BLaER1 treated with 17β-estradiol and CSF1 and Interleukin-3, amounts not matched to agents 10 nM and 100 nM (cell line): ENCODE measurements around the gene TDRD6.
"Not testable (repeated sequence)": the region's sequence is repeated elsewhere in the genome, so short reads cannot be mapped to it uniquely, and the experiment has no call there.

Source experiments
- H3K27ac ChIP-seq, 11 experiments: shearing (Covaris generic); formaldehyde crosslinking; 2 replicates each; pipeline ENCODE4 v1.8.1; 2022
- H3K27me3 ChIP-seq, 11 experiments: shearing (Covaris generic); formaldehyde crosslinking; 2 replicates each; pipeline ENCODE4 v1.8.1; 2022
- H3K36me3 ChIP-seq, 11 experiments: shearing (Covaris generic); formaldehyde crosslinking; 2 replicates each; pipeline ENCODE4 v1.8.1; 2022
- H3K4me1 ChIP-seq, 10 experiments: shearing (Covaris generic); formaldehyde crosslinking; 2 replicates each; pipeline ENCODE4 v1.8.1; 2022
- H3K4me2 ChIP-seq, 11 experiments: shearing (Covaris generic); formaldehyde crosslinking; 2 replicates each; pipeline ENCODE4 v1.8.1; 2022
- H3K4me3 ChIP-seq, 10 experiments: shearing (Covaris generic); formaldehyde crosslinking; 2 replicates each; pipeline ENCODE4 v1.8.1; 2022
- H3K9ac ChIP-seq, 11 experiments: shearing (Covaris generic); formaldehyde crosslinking; 2 replicates each; pipeline ENCODE4 v1.8.1; 2022
- H3K9me3 ChIP-seq, 11 experiments: shearing (Covaris generic); formaldehyde crosslinking; replicated peaks in 1 of 11; 2 replicates each; pipeline ENCODE4 v1.8.1; 2022
- H4K20me1 ChIP-seq, 11 experiments: shearing (Covaris generic); formaldehyde crosslinking; 2 replicates each; pipeline ENCODE4 v1.8.1; 2022
- Cebpa-rat ChIP-seq, 11 experiments: shearing (Covaris generic); IDR thresholded peaks; 2 replicates each; pipeline ENCODE4 v1.8.1; 2022

Gene TDRD6

GRCh38 chr6:46687619-46688097 lies at the start of gene TDRD6:
Gene TDRD6 (plus strand): TSS chr6:46687885. CDS start chr6:46688129, 244 bp downstream.
- no peak within 1 kb of the TSS for H3K4me2 ChIP-seq
- peaks cover 14 to 25% (median 20%) of the 10 kb centered on the region in 11 experiments for H3K9me3 ChIP-seq
- H3K27me3 ChIP-seq = no peaks in the 10 kb centered on the region
- no peak within 1 kb of the TSS for H3K27ac ChIP-seq
- no peaks in the 10 kb centered on the region for H3K4me1 ChIP-seq
- no peak for TF ChIP-seq Cebpa-rat (IDR thresholded peaks at IDR 0.05)
- no peak within 1 kb of the TSS; a peak in 1 of 20 replicates for H3K4me3 ChIP-seq
- H3K9ac ChIP-seq = no peak within 1 kb of the TSS
- H3K36me3 ChIP-seq = no peaks in the 10 kb centered on the region
- no peaks in the 10 kb centered on the region for H4K20me1 ChIP-seq

GRCh38 chr6:46637933-46638332 lies 49.8 kb upstream of the TDRD6 start:
- H3K27me3 ChIP-seq = no peaks in the 10 kb centered on the region
- H3K9ac ChIP-seq = no peak overlapping the region
- H3K27ac ChIP-seq = no peak overlapping the region
- peak overlapping the region in 2 of 11 experiments; percentile 21; a peak in 2 of 22 replicates for H3K4me2 ChIP-seq
- no peak overlapping the region for H3K4me3 ChIP-seq
- H3K4me1 ChIP-seq = peaks cover 0 to 9% (median 0%) of the 10 kb centered on the region in 10 experiments; a peak in 1 of 20 replicates
- H3K36me3 ChIP-seq = no peaks in the 10 kb centered on the region
- TF ChIP-seq Cebpa-rat (IDR thresholded peaks at IDR 0.05) = no peak
- H3K9me3 ChIP-seq = no peaks in the 10 kb centered on the region
- H4K20me1 ChIP-seq = no peaks in the 10 kb centered on the region

DNA sequence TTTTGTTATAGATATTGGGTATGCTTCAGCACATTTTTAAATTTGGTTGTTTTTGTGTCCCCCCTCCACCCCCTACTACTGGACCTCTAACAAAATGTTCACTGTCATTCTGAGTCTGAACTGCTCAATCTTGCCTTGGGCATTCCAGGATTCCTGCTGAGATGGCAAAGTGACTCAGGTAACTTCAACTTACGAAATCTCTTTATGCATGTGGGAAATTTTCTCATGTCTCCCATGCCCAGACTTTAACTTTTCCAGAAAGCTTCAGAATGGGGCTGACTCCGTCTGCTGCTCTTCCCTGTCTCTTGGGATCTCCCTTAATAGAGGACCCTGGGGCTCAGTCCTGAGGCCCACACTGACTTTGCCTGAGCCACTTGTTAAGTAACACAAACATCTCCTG lies 49.0 kb upstream of the TDRD6 start:
- no peak overlapping the region for H3K4me3 ChIP-seq
- no peak overlapping the region for H3K4me2 ChIP-seq
- no peaks in the 10 kb centered on the region for H3K27me3 ChIP-seq
- no peaks in the 10 kb centered on the region for H3K36me3 ChIP-seq
- no peak overlapping the region for H3K9ac ChIP-seq
- H3K4me1 ChIP-seq = peaks cover 0 to 9% (median 0%) of the 10 kb centered on the region in 10 experiments; a peak in 1 of 20 replicates
- no peaks in the 10 kb centered on the region for H4K20me1 ChIP-seq
- H3K27ac ChIP-seq = no peak overlapping the region
- TF ChIP-seq Cebpa-rat (IDR thresholded peaks at IDR 0.05) = no peak
- H3K9me3 ChIP-seq = no peaks in the 10 kb centered on the region

GRCh38 chr6:46642928-46643751 lies 44.5 kb upstream of the TDRD6 start:
- H3K27ac ChIP-seq = no peak overlapping the region
- peaks cover 0 to 1% (median 0%) of the 10 kb centered on the region in 10 experiments; a peak in 1 of 20 replicates for H3K4me1 ChIP-seq
- TF ChIP-seq Cebpa-rat (IDR thresholded peaks at IDR 0.05) = no peak
- peaks cover 0 to 3% (median 0%) of the 10 kb centered on the region in 11 experiments; a peak in 1 of 22 replicates for H3K9me3 ChIP-seq
- H3K36me3 ChIP-seq = no peaks in the 10 kb centered on the region
- no peak overlapping the region for H3K4me2 ChIP-seq
- H3K27me3 ChIP-seq = no peaks in the 10 kb centered on the region
- no peaks in the 10 kb centered on the region for H4K20me1 ChIP-seq
- H3K4me3 ChIP-seq = no peak overlapping the region
- no peak overlapping the region for H3K9ac ChIP-seq

DNA sequence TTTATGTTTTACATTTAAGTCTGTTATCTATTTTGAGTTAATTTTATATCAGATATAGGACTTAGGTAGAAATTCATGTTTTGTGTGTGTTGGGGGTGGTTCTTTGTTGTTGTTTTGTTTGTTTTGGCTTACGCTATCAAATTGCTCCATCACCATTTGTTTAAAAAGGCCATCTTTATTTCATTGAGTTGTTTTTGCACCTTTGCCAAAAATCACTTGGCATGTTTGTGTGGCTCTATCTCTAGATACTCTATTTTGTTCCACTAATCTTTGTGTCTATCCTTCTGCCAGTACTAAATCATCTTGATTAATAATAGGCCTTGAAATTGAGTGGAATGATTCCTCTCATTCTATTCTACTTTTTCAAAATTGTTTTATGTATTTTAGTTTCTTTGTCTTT lies 42.4 kb upstream of the TDRD6 start:
- no peaks in the 10 kb centered on the region for H3K27me3 ChIP-seq
- H3K4me2 ChIP-seq = no peak overlapping the region
- no peak overlapping the region for H3K27ac ChIP-seq
- peaks cover 0 to 3% (median 0%) of the 10 kb centered on the region in 11 experiments; a peak in 1 of 22 replicates for H3K9me3 ChIP-seq
- no peak overlapping the region for H3K4me3 ChIP-seq
- no peak overlapping the region for H3K9ac ChIP-seq
- no peaks in the 10 kb centered on the region for H3K36me3 ChIP-seq
- H3K4me1 ChIP-seq = 0 out of 20 replicates have a peak, but pooled peaks cover 0 to 4% (median 0%) of the 10 kb centered on the region in 10 experiments
- no peaks in the 10 kb centered on the region for H4K20me1 ChIP-seq
- TF ChIP-seq Cebpa-rat (IDR thresholded peaks at IDR 0.05) = no peak

GRCh38 chr6:46648108-46648507 lies 39.6 kb upstream of the TDRD6 start:
- H4K20me1 ChIP-seq, H3K9me3 ChIP-seq, H3K4me3 ChIP-seq, H3K9ac ChIP-seq, H3K36me3 ChIP-seq, H3K4me1 ChIP-seq, H3K4me2 ChIP-seq, H3K27ac ChIP-seq: not testable (repeated sequence)
- H3K27me3 ChIP-seq = peaks cover 2 to 12% (median 10%) of the 10 kb centered on the region in 11 experiments; a peak in 20 of 22 replicates

DNA sequence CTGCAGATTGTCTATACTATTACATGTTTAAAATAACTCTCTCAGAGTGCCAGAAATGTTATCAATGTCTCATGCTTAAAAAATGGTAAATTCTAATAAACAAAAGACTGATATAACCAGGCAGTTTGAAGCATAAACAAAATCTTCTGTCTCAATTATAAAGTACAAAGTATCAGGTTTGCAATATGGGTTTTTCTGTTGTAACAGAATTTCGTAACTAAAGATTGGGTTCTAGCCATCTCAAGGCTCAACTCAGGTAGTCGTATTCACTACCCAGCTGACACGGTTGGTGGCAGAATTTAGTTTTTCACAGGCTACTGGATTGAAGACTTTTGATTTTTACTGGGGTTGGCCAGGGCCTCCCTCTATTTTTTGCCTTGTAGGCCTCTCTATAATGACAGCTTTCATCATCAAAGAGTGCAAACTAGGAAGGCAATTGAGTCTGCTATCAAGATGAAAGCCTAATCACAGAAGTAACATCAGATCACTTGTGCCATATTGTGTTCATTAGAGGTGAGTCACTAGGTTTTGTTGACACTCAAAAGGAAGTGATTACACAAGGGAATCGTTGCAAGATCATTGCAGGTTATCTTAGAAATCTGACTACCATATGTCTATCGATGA lies 38.7 kb upstream of the TDRD6 start:
- Histone ChIP-seq H4K20me1 (no peaks in the 10 kb centered on the region), H3K27ac (no peak overlapping the region), H3K4me1 (peaks cover 0 to 9% (median 5%) of the 10 kb centered on the region in 10 experiments; a peak in 7 of 20 replicates), H3K4me3 (no peak overlapping the region), H3K4me2 (no peak overlapping the region), H3K27me3 (peaks cover 11 to 21% (median 19%) of the 10 kb centered on the region in 11 experiments; a peak in 20 of 22 replicates), H3K9ac (no peak overlapping the region), H3K9me3 (peaks cover 0 to 9% (median 8%) of the 10 kb centered on the region in 11 experiments; a peak in 12 of 22 replicates), H3K36me3 (no peaks in the 10 kb centered on the region)
- TF ChIP-seq Cebpa-rat (IDR thresholded peaks at IDR 0.05) = no peak

- Histone ChIP-seq H3K4me2 (no peak overlapping the region), H3K27me3 (peaks cover 11 to 26% (median 20%) of the 10 kb centered on the region in 11 experiments; a peak in 20 of 22 replicates), H3K4me3 (no peak overlapping the region)
Observed at GRCh38 chr6:46651006-46651405, 36.7 kb upstream of the TDRD6 start.

DNA sequence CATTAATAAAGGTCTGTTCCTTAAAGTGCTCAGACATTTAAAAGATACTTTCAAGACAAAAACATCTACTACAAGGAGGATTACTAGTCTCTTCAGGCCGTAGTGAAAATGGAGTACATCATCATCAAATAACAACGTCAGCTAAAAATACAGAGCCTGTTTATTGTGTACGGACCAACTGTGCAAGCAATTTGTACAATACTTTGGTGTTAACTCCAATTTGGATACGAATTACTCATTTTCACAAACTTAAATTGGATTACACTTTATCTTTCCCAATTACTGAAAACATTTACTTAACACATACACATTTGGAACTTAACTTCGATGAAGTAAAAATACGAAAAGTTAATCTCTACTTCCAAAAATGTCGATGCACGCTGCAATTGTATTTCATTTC lies 35.9 kb upstream of the TDRD6 start:
- no peak for TF ChIP-seq Cebpa-rat (IDR thresholded peaks at IDR 0.05)
- H3K36me3 ChIP-seq = no peaks in the 10 kb centered on the region
- peaks cover 0 to 9% (median 8%) of the 10 kb centered on the region in 11 experiments; a peak in 12 of 22 replicates for H3K9me3 ChIP-seq
- H3K27me3 ChIP-seq = peaks cover 11 to 26% (median 20%) of the 10 kb centered on the region in 11 experiments; a peak in 20 of 22 replicates
- no peak overlapping the region; a peak in 2 of 20 replicates for H3K4me3 ChIP-seq
- H4K20me1 ChIP-seq = no peaks in the 10 kb centered on the region
- H3K4me1 ChIP-seq = peaks cover 0 to 9% (median 5%) of the 10 kb centered on the region in 10 experiments; a peak in 7 of 20 replicates
- no peak overlapping the region for H3K9ac ChIP-seq
- no peak overlapping the region for H3K27ac ChIP-seq
- peak overlapping the region in 6 of 11 experiments; percentile 67 to 88 (median 81); a peak in 6 of 22 replicates for H3K4me2 ChIP-seq

More at GRCh38 chr6:46651006-46651405, 36.7 kb upstream of the TDRD6 start:
- no peak for TF ChIP-seq Cebpa-rat (IDR thresholded peaks at IDR 0.05)
- Histone ChIP-seq H3K27ac (no peak overlapping the region), H3K9ac (no peak overlapping the region), H3K36me3 (no peaks in the 10 kb centered on the region), H3K9me3 (peaks cover 0 to 9% (median 8%) of the 10 kb centered on the region in 11 experiments; a peak in 12 of 22 replicates), H4K20me1 (no peaks in the 10 kb centered on the region), H3K4me1 (peaks cover 0 to 9% (median 5%) of the 10 kb centered on the region in 10 experiments; a peak in 7 of 20 replicates)
